HL-60/S4 treated with phorbol 12-myristate 13-acetate at 8.2 ng/mL for 4 days and 3 days (cell line): ENCODE data around the gene COL20A1.

Source experiments
- in situ Hi-C: fragments of 300-500 bp; cut with MboI; formaldehyde crosslinking; loops from 2 replicates; pipeline ENCODE4 v1.15.0; 2022; ENCODE audit warnings: low sequenced_read_pairs

COL20A1 gene

DNA sequence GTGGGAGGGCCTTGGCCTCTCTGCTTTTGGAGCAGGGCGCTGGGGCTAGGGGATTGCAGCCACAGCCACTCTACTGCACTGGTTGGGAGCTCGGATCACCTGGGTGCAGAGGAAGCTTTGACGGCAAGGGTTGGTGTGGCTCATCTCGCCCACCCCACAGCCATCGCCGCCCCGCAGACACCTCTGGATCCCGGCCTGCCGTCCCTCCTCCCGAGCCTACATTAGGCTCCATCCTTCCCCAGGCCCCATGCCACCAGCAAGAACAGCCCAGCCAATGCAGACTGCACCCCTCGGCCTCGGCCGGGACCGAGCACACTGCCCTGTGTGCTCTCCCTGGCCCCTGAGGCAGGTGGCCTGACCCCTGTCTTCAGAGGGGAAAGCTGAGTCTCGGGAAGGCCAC, 32.5 kb upstream of the COL20A1 start:
- in situ Hi-C loops = no loop called here

DNA sequence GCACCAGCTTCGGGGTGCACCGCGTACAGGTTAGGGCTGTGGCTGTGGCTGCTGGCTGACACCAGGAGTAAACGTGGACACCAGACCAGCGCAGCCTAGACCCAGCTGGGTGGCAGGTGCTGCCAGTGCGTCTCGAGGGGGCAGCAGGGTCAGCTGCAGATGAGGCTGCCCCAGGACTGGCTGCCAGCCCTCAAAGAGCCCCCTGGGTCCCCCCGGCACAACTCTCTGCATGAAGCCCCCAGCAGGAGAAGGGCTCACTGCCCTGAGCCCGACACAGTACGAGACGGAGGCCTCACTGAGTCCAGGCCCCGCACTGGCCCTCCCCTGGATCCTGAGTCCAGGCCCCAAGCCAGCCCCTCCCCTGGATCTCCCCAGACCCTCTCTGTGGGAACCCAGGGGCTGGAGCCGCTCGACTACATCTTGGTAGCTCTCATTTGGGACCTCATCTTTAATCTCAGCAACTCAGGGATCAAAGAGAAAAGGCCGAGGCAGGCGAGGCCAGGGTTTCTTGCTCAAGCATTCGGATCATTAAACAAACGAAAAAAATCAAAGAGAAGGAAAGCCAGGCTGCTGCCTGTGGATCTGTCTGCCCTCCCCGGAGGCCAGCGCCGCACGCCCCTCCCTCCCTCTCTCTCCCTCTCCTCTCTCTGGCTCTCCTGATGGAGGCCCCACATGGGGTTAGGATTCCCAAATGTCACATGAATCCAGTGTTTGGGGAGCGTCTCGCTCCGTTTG, 31.8 kb upstream of the COL20A1 start:
- in situ Hi-C loops = no loop called here

DNA sequence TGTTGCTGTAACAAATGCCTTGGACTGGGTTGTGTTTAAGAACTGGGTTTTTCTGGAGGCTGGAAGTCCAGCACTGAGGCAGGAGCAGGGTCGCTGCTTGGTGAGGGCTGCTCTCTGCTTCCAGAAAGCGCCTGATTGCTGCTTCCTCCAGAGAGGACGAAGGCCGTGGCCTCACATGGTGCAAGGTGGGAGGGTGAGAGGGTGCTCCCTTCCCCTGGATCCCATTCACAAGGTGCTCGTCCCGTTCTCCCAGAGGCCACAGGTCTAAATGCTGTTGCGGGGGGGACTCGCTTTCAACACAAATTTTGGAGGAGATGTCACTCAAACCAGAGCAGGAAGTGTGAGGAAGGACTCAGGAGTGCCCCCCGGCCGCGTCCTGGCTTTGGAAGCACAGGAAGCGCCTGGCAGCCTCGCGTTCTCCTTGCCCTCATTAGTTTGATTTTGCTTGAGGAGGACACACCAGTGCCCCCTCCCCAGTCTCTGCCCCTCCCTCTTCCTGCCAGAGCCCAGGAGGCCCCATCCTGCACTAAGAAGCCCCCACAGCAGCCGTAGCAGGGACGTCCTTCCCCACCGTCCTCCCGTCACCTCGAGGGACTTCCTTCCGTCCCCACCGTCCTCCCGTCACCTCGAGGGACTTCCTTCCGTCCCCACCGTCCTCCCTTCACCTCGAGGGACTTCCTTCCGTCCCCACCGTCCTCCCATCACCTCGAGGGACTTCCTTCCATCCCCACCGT, 31.0 kb upstream of the COL20A1 start:
- in situ Hi-C loops = no loop called here

DNA sequence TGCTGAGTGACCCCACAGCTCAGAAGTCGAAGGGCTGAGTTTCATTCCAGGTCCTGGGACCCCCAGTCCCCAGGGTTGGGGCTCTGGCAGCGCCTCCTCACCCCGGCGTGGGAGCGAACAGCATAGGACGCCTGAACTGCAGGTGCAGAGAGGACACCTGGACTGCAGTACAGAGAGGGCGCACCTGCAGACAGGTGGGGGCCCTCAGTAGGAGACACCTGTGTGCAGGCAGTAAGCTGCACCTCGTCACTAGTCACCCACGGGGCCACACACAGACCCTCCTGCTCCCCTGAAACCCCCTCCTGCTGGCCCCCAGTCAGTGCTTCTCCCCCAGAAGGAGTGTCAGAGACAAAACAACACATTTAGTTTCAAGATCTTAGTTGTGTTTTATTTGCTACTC, 30.1 kb upstream of the COL20A1 start:
- in situ Hi-C loops = no loop called here

DNA sequence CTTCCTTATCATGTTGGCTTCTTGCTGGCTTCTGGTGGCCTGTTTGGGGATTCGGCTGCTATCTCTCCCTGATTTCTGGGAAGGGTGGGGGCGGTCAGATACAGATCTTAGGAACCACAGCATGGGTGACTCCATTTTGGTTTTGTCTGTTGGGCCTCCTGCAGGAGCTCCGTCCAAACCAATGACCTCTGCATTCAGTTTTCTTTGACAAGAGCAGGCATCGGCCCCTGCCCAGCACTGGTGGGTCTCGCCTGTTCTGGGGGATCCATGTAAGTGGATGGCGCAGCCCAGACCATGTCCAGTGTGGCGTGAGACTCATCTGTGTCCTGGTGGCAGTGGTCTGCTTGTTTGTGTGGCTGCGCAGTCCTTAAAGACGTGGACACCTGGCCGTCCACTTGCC, 29.0 kb upstream of the COL20A1 start:
- in situ Hi-C loops = no loop called here

DNA sequence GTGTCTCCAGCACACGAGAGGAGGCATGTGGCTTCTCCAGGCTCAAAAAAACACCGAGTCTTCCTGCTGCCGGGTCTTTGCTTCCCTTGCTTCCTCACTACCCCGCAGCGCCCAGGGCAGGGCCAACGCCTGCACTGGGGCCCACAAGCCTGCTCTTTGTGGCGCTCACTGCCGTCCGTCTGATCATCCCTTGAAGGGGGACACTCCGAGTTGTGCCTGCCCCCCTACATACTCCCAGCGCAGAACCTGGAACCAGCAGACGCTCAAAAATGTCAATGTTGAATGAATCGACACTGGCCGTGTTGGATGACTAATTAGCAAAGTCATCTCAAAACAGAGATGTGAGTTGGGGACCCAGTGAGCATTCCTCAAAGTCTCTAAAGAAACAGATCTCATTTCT, 28.5 kb upstream of the COL20A1 start:
- in situ Hi-C loops = no loop called here

DNA sequence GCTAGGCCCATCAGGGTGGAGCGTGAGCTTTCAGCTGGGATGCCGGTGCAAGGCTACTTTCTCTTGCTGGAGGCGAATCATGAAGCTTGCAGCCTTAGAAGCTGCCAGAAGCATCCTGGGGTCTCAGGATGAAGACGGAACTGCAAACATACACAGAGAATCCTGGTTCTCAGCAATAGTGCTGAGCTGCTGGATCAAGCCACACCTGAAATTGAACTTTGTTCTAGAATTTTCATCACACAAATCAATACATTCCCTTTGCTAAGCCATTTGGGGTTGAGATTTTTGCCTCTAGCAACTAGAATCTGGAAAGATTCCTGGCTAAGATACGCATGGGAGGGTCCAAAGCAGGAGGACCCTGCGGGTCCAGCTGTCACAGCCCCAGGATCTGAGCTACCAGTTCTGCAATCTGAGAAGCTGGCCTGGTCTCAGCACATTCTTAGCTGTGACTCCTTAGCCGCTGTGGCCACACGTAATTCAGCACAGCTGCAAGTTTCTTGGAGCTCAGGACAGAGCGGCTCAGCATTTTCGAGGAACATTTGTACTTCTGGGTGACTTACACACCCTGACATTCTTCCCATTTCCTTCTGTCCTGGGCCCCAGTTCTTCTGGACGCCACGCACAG, 27.0 kb upstream of the COL20A1 start:
- in situ Hi-C loops = no loop called here

DNA sequence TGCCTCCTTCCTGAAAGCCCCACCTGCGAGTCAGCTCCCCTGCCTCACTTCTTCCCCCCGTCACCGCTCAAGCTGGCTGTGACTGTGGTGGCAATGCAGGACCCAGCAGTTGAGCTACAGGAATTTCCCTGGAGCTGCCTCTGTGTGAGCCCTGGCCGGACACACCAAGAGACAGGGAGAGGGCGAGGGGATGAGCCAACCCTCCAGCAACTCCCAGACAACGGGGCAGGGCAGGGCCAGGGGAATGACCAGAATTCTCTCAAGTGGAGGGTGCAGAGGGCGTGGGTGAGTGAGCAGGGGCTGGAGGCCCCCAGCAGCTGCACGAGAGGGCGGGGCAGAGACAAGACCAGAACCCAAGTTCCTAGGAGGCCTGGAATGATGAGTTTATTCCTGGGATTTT, 25.3 kb upstream of the COL20A1 start:
- in situ Hi-C loops = no loop called here

DNA sequence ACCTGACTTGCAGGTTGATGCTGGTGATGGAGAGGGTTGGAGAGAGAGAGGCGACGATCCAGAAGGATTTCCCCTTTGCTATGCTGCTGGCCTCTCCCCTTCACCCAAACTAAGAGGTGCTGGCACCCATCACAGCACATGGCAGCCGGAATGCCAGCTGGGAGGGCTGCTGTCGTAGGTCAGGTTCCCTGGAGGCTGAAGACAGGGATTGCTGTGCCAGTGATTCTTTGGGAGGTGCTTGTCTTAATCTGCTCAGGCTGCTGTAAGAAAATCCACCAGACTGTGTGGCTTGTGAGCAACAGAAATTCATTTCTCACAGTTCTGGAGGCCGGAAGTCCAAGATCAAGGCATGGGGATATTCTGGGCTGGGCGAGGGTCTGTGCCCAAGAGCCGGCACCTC, 24.7 kb upstream of the COL20A1 start:
- in situ Hi-C loops = no loop called here

DNA sequence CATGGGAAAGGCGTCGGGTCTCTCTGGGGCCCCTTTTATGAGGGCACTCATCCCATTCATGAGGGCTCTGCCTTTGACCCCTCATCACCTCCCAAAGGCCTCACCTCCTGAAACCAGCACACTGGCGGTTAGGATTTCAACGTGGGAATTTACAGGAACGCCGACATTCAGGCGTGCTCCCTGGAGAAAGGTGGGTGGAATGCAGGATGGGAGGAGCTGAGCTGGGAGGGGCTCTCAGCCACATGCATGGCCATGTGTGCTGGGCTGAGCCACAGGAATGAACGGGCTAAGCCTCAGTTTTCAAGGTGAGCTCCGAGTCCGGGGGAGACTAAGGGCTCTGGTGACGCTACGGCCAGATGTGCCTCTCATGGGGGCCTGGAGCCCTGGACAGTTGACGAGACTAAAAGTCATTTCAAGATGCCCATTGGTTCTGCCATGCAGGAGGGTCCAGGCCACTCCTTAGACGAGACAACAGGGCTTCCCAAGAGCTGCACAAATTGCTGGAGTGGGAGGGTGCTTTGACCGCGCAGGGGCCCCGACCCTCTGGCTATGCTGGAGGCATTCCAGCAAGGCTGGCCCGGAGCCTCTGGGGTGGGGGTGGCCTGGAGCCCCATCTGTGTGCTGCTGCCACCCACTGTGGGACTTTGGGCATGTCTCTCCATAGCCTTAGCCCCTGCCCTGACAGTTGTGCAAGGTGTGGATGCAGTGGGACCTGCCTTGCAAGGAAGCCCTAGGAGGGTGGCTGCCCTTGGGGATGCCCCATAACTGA, 24.1 kb upstream of the COL20A1 start:
- in situ Hi-C loops = no loop called here

DNA sequence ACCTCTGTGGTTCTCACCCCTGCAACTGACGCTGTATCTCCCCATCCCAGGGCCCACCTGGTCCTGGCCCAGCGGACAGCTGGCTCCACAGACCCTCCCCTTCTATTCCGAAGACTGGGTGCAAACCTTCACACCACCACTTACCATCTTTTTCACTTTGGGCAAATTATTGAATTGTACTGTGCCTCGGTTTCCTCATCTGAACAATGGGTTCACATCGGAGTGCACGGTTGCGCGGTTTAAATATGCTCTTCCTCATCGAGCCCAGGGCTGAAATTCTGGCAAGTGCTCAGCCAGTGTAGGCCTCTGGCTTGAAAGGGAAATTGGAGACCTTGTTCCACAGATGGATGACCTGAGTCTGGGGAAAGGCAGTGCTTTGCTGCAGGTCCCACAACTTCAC, 23.3 kb upstream of the COL20A1 start:
- in situ Hi-C loops = no loop called here

DNA sequence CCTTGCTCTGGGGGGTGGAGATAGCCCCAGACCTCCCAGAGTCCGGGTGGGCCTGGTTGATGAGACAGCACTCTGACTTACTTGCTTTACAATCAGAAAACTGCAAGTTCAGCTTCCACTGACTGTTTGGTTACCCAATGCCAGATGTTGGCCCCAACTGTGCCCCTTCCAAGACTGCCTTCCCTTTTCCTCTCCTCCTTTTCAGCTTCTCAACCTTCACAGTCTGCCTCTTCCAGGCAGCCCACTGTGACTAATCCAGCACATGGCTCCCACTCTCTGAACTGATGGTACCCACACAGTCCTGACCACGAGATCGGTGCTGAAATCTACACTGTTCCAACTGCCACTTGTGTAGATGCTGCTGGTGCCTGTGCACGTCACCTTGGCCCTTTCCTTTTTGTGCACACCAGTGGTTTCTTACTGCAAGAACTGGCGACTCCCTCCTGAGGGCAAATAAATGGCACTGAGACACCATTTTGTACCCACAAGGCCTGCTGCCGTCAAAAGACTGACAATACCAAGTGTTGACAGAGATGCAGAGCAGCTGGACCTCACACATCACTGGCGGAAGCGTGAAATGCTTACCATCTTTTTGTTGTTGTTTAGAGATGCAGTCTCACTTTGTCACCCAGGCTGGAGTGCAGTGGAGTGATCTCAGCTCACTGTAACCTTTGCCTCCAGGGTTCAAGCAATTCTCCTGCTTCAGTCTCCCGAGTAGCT, 22.2 kb upstream of the COL20A1 start:
- in situ Hi-C loops = no loop called here

DNA sequence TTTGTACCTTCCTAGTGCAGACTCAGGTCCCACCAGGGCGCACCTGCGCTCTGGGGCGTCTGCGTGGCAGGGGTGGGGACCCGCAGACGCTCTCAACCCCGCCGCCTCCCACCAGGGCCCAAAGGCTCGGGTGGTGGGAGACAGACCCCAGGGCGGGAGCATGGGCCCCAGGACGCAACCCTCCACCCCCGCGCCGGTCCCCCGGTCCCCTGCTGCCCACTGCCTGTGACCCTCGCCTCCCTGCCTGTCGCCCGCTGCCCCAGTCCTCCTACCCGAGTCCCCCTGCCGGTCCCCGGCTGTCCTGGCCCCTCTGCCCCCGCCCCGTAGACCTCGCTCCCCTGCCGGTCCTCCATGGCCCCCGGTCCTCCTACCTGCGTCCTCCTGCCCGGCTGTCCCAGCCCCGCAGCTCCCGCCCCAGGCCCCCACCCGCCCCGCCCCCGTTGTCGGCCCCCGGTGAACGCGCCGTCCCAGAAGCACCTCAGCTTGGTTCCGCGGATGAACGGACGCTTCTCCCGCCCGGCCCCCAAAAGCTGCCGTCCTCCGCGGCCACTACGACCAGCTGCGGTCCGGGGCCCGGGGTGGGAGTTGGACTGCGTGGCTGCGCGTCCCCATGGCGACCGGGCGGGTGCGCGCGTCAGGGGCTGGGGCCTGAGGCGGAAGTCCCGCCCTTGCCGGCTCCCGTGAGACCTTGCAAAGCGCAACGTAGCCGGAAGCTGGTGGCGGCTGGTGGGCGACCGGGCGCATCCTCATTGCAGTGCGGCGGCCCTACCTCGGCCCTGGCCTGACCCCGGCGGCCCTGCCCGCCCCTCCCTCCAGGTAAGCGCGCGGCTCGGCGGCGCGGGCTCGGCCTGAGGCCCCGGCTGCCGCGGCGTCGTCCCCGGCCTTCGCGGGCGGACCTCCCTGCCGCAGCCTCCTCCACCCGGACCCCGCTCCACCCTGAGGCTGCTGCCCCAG, 20.6 kb upstream of the COL20A1 start, which contains the start of gene ARFGAP1:
ARFGAP1 (plus strand) TSS at position 709 of the 954 bp plus-strand sequence. CDS start 2,768 bp downstream, outside the sequence.
- in situ Hi-C loops = no loop called here

DNA sequence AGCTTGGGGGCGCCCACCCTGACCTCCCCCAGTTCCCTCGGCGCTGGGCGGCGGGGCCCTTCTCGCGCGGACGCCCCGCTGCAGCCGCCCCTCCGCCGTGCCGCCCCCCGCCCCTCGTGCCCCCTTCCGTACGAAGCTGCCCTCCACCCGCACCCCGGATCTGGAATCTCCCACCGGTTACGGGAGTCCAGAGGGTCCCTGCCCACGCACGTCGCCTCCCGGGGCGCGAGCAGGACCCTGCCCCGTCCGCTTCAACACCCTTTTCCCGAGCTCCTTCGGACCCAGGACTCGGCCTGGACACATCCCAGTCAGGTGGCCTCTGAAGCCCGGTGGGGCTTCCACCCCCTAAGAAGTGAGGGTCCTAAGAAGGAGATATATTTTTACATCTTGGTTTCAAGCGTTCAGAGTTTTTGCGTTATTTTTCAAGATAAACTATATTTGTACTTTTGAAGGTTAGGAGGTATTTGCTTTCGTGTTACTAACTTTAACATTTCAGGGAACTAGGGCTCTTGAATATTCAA, 19.9 kb upstream of the COL20A1 start:
- in situ Hi-C loops = no loop called here

DNA sequence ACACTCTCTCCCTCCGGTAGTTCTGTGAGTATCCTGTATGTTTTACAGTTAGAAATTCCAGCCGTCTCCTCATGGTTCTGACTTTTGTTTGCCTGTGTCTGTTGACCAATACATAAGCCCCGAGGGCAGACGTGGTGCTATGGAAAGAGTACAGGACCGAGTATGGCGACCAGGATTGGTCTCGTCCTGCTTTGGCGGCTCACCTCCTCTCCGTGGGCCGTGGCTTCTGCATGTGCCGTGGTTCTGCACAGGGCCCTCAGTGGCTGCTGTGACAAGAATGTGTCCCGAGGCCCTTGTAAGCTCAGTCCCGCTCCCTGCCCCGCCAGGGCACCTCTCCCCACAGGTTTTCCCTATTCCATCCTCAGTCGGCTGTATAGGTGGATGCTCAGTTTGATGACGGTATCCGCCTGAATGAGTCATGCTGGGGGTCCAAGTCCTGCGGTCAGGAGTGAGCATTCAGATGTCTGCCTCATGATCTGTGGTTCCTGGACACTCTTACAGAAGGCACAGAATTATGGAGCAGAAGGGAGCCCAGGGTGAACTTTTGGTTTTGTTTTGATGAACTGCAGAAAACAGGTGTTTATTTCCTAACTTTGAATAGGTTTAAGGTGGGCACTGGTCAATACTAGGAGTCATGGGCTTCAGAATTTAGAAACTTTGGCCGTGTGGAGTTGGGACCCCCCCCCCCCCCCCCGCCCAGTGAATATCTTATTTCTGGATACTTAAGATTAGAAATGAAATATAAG, 19.2 kb upstream of the COL20A1 start:
- in situ Hi-C loops = no loop called here

DNA sequence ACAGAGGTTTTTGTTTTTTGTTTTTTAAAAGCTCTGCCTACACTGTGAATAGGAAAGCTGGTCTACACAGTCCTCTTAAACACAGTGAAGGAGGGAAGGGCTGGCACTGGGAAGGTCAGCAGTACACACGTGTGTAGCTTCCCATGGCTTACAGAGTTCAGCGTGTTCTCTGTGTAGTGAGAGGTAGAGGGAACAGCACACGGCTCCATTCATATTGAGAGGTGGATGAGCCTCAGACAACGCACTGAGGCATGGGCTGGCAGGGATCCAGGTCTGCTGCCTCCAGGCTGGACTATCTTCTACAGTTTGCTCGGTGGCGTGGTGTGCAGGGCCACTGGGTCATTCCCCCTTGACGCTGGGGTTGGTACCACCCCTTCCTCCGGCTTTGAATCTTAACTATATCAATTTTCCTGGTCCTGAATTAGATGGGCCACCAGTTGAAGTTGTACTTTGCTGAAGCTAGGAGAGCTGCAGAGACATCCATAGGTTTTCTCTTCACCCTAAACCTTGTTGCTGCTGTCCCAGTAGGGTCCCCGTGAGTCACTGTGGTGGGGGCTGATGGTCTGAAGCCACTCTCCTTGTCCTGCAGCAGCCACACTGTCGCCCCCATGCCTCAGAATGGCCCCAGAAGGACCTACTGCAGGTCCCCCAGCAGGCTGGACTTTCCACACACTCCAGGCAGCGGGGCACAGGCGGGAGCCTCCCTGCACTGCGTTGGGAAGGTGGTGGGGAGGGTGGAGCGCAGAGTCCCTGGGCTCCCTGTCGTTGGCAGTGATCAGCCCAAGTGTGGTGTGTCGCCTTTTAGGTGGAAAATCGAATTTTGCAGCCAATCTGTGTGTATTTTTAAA, 18.4 kb upstream of the COL20A1 start:
- in situ Hi-C loops = no loop called here

DNA sequence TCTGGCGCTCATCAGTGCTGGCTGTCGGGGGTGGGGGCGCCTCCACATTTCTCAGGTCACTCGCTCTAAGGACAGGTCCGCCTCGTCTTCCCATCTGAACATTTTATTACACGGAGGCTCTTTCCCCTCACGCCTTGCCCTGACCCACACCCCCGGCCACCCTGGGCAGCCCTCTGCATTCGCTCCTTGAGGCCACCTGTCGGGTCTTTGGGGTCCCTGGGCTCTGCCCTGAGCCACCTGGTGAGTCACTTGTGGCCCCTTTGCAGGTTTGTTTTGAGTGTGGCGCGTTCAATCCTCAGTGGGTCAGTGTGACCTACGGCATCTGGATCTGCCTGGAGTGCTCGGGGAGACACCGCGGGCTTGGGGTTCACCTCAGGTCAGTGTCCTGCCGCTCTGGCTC, 17.2 kb upstream of the COL20A1 start:
- in situ Hi-C loops = no loop called here

DNA sequence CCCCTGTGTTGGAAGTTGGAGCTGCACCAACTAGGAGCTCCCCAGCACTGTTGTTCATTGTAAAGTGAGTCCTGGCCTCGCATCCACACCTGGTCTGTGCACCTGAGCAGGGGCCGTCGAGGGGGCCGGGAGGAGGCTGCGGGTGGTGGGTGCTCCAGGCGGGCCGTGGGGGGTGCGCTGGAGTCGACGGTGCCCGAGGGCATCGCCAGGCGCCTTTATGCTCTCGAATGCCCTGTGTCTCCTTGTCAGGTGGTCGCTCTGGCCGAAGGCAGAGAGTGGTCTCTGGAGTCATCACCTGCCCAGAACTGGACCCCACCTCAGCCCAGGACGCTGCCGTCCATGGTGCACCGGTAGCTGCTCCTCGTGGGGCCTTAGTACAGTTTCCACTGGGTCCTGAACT, 16.0 kb upstream of the COL20A1 start:
- in situ Hi-C loops = no loop called here
